H54 (cell line): Measurements from ENCODE around the gene NIN.

Source experiments
- DNase-seq: peaks from one replicate; pipeline ENCODE4 v3.0.0; 2011; ENCODE audit warnings: low spot score, mixed read lengths; ENCODE audit not compliant: insufficient read length
- FAIRE-seq: peaks from 3 replicates; lab custom pipeline; 2011; peaks lifted over from hg19 to GRCh38; lab: Jason Lieb, UNC
- POLR2A ChIP-seq: IDR thresholded peaks from 2 replicates; pipeline ENCODE4 v1.6.1; 2011; ENCODE audit warnings: low read depth, mild to moderate bottlenecking, low read length

The NIN gene

GRCh38 chr14:50797250-50798047 is 33.5 kb downstream of the NIN start:
- TF ChIP-seq POLR2A = no peak
- DNase-seq (no peak), FAIRE-seq (no peak)

- DNase-seq (no peak), FAIRE-seq (no peak)
- TF ChIP-seq POLR2A = no peak
Measured at GRCh38 chr14:50796390-50796789, 34.6 kb downstream of the NIN start.

GRCh38 chr14:50795909-50796308 is 35.1 kb downstream of the NIN start:
- DNase-seq (no peak), FAIRE-seq (no peak)
- no peak for TF ChIP-seq POLR2A

GRCh38 chr14:50795142-50795541 is 35.8 kb downstream of the NIN start:
- FAIRE-seq = no peak
- no peak for DNase-seq
- TF ChIP-seq POLR2A = no peak

DNA sequence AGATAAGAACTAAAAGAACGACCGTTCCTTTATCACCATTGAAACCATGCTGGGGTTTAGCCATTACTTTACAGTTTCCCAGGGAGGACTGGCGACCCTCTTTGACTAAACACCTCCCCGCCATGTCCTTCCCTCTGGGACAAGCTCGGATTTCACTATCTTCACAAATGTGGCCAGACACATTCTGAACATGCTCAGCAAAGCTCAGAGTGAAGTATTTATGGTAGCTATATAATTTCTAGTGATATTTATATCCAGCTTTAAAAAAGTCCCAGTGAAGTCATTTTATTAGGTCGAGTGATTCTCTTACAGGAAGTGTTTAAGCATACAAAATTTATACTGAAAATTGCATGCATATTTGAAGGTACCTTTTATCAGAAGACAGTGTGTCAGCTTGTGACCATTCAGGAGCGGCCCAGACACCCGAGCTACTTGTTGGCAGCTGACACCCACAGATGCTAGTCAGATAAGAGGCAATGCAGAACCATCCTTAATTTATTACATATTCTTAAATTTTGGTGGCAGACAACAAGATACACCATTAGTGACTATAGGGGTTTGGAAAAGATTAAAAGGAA is 36.8 kb downstream of the NIN start:
- TF ChIP-seq POLR2A = no peak
- DNase-seq = no peak
- no peak for FAIRE-seq

- TF ChIP-seq POLR2A = no peak
- no peak for FAIRE-seq
- DNase-seq = no peak
Measured at GRCh38 chr14:50792634-50793068, 38.3 kb downstream of the NIN start.

GRCh38 chr14:50792051-50792477 is 38.9 kb downstream of the NIN start:
- no peak for FAIRE-seq
- no peak for DNase-seq
- no peak for TF ChIP-seq POLR2A

DNA sequence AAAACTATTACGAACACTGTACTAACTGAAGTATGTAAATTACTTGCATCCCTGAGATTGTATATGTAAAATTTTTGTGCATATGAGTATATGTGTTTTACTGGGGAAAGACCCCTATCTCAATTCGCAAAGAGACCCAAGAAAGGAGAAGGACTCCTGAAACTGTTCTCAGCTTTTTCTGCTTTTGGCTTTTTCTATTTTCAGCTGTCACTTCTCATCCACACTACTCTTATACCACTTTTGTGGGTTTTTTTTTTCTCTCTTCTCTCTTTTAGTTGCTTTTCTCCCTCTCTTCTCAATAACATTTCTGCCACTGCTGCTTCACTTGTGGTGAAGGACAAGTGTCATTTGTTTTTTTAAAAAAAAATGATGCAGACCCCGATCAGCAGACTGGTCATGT is 39.8 kb downstream of the NIN start:
- DNase-seq (no peak), FAIRE-seq (no peak)
- TF ChIP-seq POLR2A = no peak

GRCh38 chr14:50790589-50790988 is 40.4 kb downstream of the NIN start:
- no peak for FAIRE-seq
- no peak for TF ChIP-seq POLR2A
- no peak for DNase-seq

DNA sequence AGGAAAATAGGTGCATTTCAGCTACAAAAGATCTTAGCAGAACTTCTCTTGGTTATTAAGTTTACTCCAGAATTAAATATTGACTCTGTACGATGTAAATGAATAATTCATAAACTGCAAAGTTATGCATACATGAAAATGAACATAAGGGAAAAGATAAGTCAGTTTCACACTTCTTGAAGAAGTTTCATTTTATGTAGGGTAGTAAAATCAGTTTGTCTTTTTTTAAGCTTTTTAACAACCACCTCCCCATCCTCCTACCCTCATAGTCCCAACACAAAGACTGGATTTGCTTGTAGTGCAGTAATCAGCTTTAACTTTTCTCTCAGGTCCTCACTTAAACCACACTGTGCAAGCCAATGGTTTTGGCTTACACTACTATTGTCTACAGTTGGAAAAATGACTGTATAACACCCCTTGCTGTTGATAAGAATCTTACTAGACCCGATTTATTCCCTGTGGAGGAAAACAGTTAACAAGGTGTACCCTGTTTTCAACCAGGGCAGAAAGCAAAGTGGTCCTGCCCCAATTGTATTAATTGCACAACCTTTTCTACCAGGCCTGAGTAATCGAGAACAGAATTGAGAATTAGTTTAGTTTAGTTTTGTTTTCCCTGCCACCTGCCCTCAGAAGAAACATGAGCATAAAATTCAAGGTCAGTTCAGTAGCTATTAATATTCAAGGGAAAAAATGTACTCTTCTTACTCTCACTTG is 44.1 kb downstream of the NIN start:
- DNase-seq (no peak), FAIRE-seq (no peak)
- TF ChIP-seq POLR2A = no peak

DNA sequence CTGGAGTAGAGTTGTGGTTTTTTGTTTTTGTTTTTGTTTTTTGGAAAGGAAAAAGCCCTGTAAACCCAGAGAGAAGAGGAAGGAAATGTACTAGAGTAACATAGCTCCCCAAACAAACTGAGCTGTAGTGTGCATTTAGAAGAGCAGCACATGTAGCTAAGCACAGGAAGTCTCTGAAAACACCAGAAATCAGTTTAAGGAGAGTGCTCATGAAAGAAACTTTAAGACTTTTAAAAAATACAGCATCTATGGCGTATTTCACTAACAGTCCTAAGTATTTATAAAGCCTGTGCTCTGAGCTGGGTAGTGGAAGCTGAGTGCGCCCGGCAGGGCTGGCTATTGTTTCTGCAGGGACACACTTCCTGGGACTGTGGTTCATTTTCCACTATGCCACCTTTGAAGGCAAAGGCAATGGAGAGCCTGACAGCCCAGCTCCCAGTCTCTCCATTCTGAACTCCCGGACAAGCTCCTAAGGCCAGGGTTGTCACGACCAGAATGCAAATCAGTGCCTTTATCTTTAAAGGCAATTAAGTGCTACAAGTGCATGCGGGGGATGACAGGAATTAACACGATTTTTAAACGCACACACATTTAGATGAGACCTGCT is 45.4 kb downstream of the NIN start:
- FAIRE-seq = no peak
- TF ChIP-seq POLR2A = no peak

GRCh38 chr14:50784683-50785456 is 46.1 kb downstream of the NIN start:
- DNase-seq (no peak), FAIRE-seq (no peak)
- no peak for TF ChIP-seq POLR2A

More for the DNA sequence above, 45.4 kb downstream of the NIN start:
- no peak for DNase-seq

DNA sequence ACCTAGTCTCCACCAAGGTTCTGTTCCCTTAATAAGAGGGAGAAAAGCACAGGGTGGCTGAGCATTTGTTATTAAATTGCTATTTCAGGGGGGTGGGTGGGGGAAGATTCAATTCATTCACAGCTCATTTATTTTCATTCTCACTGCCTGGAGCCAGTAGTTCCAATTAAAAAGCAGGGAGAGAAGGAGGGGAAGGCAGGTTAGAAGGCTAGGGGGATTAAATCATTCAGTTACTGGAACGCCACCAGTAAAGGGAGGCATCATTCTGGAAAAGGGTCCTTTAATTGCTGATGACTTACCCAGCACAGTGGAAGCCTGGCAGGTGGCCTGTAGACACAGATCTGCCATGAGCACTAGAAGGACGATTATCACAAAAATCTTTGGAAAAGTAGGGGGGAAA is 47.4 kb downstream of the NIN start:
- DNase-seq (no peak), FAIRE-seq (no peak)
- TF ChIP-seq POLR2A = no peak
